Liver (tissue), 9 donors: ENCODE measurements around the gene MYO1F. TPM values are rescaled to one million over a fixed set of nuclear protein-coding genes. Genes with fewer than 3 reads are reported as not detected.

ENCODE experiments used
- DNase-seq: peaks from one replicate; pipeline ENCODE4 v3.0.0-alpha.2; 2017; ENCODE audit warnings: low spot score
- H3K27ac ChIP-seq, 2 donors: one replicate each; pipeline ENCODE4 v1.7.0; 2013; ENCODE audit warnings: inconsistent platforms in 2 of 2, low read length in 2 of 2, control low read depth in 1 of 2, low read depth in 1 of 2, mild to moderate bottlenecking in 1 of 2
- H3K27me3 ChIP-seq, 4 donors: one replicate each; pipeline versions ENCODE4 v1.6.1 to v1.7.0; 2013; ENCODE audit warnings: low read length in 3 of 4, inconsistent platforms in 1 of 4, mild to moderate bottlenecking in 1 of 4, moderate library complexity in 1 of 4; ENCODE audit not compliant: control insufficient read depth in 4 of 4, insufficient read depth in 4 of 4
- H3K36me3 ChIP-seq, 4 donors: one replicate each; pipeline versions ENCODE4 v1.6.1 to v1.7.0; 2013; ENCODE audit warnings: low read length in 3 of 4, mild to moderate bottlenecking in 3 of 4, low read depth in 1 of 4, moderate library complexity in 1 of 4; ENCODE audit not compliant: control insufficient read depth in 4 of 4, insufficient read depth in 3 of 4
- H3K4me1 ChIP-seq, 4 donors: one replicate each; pipeline versions ENCODE4 v1.6.1 to v1.7.0; 2013; ENCODE audit warnings: low read length in 3 of 4, mild to moderate bottlenecking in 3 of 4, moderate library complexity in 1 of 4; ENCODE audit not compliant: control insufficient read depth in 4 of 4, insufficient read depth in 4 of 4
- H3K4me3 ChIP-seq, 3 donors: one replicate each; pipeline versions ENCODE4 v1.6.1 to v1.7.0; 2013; ENCODE audit warnings: low read length in 3 of 3, control low read depth in 1 of 3, low read depth in 1 of 3, mild to moderate bottlenecking in 1 of 3
- H3K9ac ChIP-seq, 2 donors: one replicate each; pipeline ENCODE4 v1.7.0; 2013; ENCODE audit warnings: low read length in 2 of 2, mild to moderate bottlenecking in 2 of 2, moderate library complexity in 2 of 2, control low read depth in 1 of 2, low read depth in 1 of 2
- H3K9me3 ChIP-seq, 4 donors: one replicate each; pipeline versions ENCODE4 v1.6.1 to v1.7.0; 2013; ENCODE audit warnings: low read length in 3 of 4; ENCODE audit not compliant: control insufficient read depth in 4 of 4
- ATF3 ChIP-seq: IDR thresholded peaks from 2 replicates; pipeline ENCODE4 v1.6.1; 2016; ENCODE audit warnings: antibody characterized with exemption
- CTCF ChIP-seq: fragments of 150-350 bp; IDR thresholded peaks from 2 replicates; pipeline ENCODE4 v1.5.1; 2017; ENCODE audit warnings: improper control_type of control experiment, low read depth, low read length; ENCODE audit not compliant: missing input control
- FOXA1 ChIP-seq: IDR thresholded peaks from 2 replicates; pipeline ENCODE4 v1.6.1; 2016; ENCODE audit warnings: antibody characterized with exemption
- FOXA2 ChIP-seq: IDR thresholded peaks from 2 replicates; pipeline ENCODE4 v1.6.1; 2016; ENCODE audit warnings: antibody characterized with exemption
- GABPA ChIP-seq, 2 donors: IDR thresholded peaks in 1 of 2; conservative IDR thresholded peaks in 1 of 2; 2 replicates each; pipeline ENCODE4 v1.6.1; 2016; ENCODE audit warnings: antibody characterized with exemption in 2 of 2, mild to moderate bottlenecking in 1 of 2, moderate library complexity in 1 of 2
- HNF4A ChIP-seq, 2 donors: conservative IDR thresholded peaks; 2 replicates each; pipeline ENCODE4 v1.6.1; 2016; ENCODE audit warnings: antibody characterized with exemption in 2 of 2, mild to moderate bottlenecking in 2 of 2
- JUND ChIP-seq, 2 donors: IDR thresholded peaks; 2 replicates each; pipeline ENCODE4 v1.6.1; 2016; ENCODE audit warnings: antibody characterized with exemption in 2 of 2
- MAX ChIP-seq: IDR thresholded peaks from 2 replicates; pipeline ENCODE4 v1.6.1; 2016; ENCODE audit warnings: antibody characterized with exemption
- NR2F2 ChIP-seq: IDR thresholded peaks from 2 replicates; pipeline ENCODE4 v1.6.1; 2016; ENCODE audit warnings: antibody characterized with exemption
- REST ChIP-seq: IDR thresholded peaks from 2 replicates; pipeline ENCODE4 v1.6.1; 2016; ENCODE audit warnings: antibody characterized with exemption, mild to moderate bottlenecking
- RXRA ChIP-seq, 2 donors: IDR thresholded peaks; 2 replicates each; pipeline ENCODE4 v1.6.1; 2017 to 2018; ENCODE audit warnings: antibody characterized with exemption in 2 of 2, mild to moderate bottlenecking in 1 of 2
- SP1 ChIP-seq: IDR thresholded peaks from 2 replicates; pipeline ENCODE4 v1.6.1; 2018; ENCODE audit warnings: antibody characterized with exemption, mild to moderate bottlenecking
- TAF1 ChIP-seq: conservative IDR thresholded peaks from 2 replicates; pipeline ENCODE4 v1.6.1; 2016; ENCODE audit warnings: antibody characterized with exemption, mild to moderate bottlenecking
- YY1 ChIP-seq: IDR thresholded peaks from 2 replicates; pipeline ENCODE4 v1.6.1; 2016; ENCODE audit warnings: antibody characterized with exemption, mild to moderate bottlenecking
- ZBTB33 ChIP-seq: IDR thresholded peaks from 2 replicates; pipeline ENCODE4 v1.6.1; 2016; ENCODE audit warnings: antibody characterized with exemption
- WGBS: extraction: QIAGEN DNeasy Blood & Tissue Kit; methylation state at CpG from one replicate; pipeline ENCODE4 v1.1.7; 2013; 5-methylcytosine and 5-hydroxymethylcytosine counted together
- polyA plus RNA-seq, 2 donors: library from polyadenylated mRNA; stranded (reverse) in 1 of 2; unstranded in 1 of 2; fragments of 200-250 nt in 1 of 2; fragments of >200 nt in 1 of 2; fragmentation: Nextera tagmentation in 1 of 2; extraction: Ambion mirVana in 1 of 2; gene quantifications; one replicate each; pipeline versions ENCODE4 v1.2.1 to v1.2.3, GENCODE V29; 2013 to 2015
- total RNA-seq, 2 donors: library from RNA; depleted of rRNA; stranded (reverse); fragments of >200 nt; gene quantifications; one replicate each; pipeline ENCODE4 v1.2.3, GENCODE V29; 2014
- donor health status: healthy.
- donor health status: healthy.
- donor health status: healthy.
- donor health status: healthy.
- donor health status: healthy.

MYO1F gene
- total and polyA plus RNA-seq, 4 donors = 6.1 to 20.4 (median 12.0) TPM

- no peak for TF ChIP-seq CTCF
Measured at GRCh38 chr19:8500158-8500557, 77.1 kb downstream of the MYO1F start (continued).

GRCh38 chr19:8499048-8499833, 78.0 kb downstream of the MYO1F start:
- Histone ChIP-seq H3K4me3 (no peak overlapping the region), H3K9me3 (no peaks in the 10 kb centered on the region), H3K36me3 (no peaks in the 10 kb centered on the region), H3K9ac (no peak overlapping the region), H3K27me3 (no peaks in the 10 kb centered on the region), H3K27ac (peak overlapping the region; percentile 20 to 25), H3K4me1 (peaks cover 0 to 2% (median 0%) of the 10 kb centered on the region in 4 donors)
- TF ChIP-seq ZBTB33 = no peak
- peak; percentile 67 to 84 for TF ChIP-seq RXRA (IDR thresholded peaks at IDR 0.05)
- TF ChIP-seq NR2F2 = peak; percentile 87
- TF ChIP-seq MAX = no peak
- 85% methylated on average over 41 of the region's 41 CpGs for WGBS
- DNase-seq = no peak

GRCh38 chr19:8498295-8498694, 78.9 kb downstream of the MYO1F start:
- DNase-seq = no peak
- Histone ChIP-seq H3K36me3 (no peaks in the 10 kb centered on the region), H3K4me1 (peaks cover 0 to 2% (median 0%) of the 10 kb centered on the region in 4 donors), H3K27me3 (no peaks in the 10 kb centered on the region), H3K9me3 (no peaks in the 10 kb centered on the region), H3K27ac (peak overlapping the region in 1 of 2 donors; percentile 25), H3K9ac (no peak overlapping the region), H3K4me3 (peak overlapping the region in 1 of 3 donors; percentile 6)
- TF ChIP-seq ZBTB33 (no peak), JUND (IDR thresholded peaks at IDR 0.05) (no peak), SP1 (no peak), FOXA2 (no peak), TAF1 (no peak), YY1 (no peak), GABPA (IDR thresholded peaks at IDR 0.05 in 1 of 2, conservative IDR thresholded peaks at IDR 0.05 in 1 of 2) (no peak), MAX (no peak), ATF3 (no peak), FOXA1 (no peak), RXRA (IDR thresholded peaks at IDR 0.05) (no peak), HNF4A (conservative IDR thresholded peaks at IDR 0.05) (no peak), REST (no peak)
- WGBS = 86% methylated on average over 22 of the region's 22 CpGs
